A673 (cell line): Measurements from ENCODE around the gene UBE2K. TPM values are rescaled to one million over a fixed set of nuclear protein-coding genes. Genes with fewer than 3 reads are reported as not detected.

Experiments used
- BruUV-seq: library from RNA; stranded (reverse); fragments of 400-500 nt; replicated peaks from 2 replicates; lab custom pipeline; 2021; lab: Mats Ljungman, UMichigan
- CTCF ChIA-PET: fragments of 300-600 bp; sonication (Branson Sonifier 250); formaldehyde crosslinking; loops from one replicate; lab custom pipeline; 2022; ENCODE audit warnings: antibody characterized with exemption; lab: Charles Lee
- POLR2A ChIA-PET: fragments of 300-600 bp; sonication (Branson Sonifier 250); formaldehyde crosslinking; loops from one replicate; lab custom pipeline; 2022; ENCODE audit warnings: antibody characterized with exemption; ENCODE audit not compliant: low non-redundant PET; lab: Charles Lee
- DNase-seq: peaks from one replicate; pipeline ENCODE4 v3.0.0-alpha.2; 2015; ENCODE audit warnings: low spot score
- H3K27ac ChIP-seq: fragments of 200-600 bp; sonication (generic); 2 replicates; pipeline ENCODE4 v1.5.1; 2016; ENCODE audit warnings: mixed run types, low read depth, mild to moderate bottlenecking, mixed read lengths, antibody characterized with exemption, low read length; ENCODE audit not compliant: poor library complexity, severe bottlenecking
- H3K27me3 ChIP-seq: fragments of 200-600 bp; sonication (generic); replicated peaks from 2 replicates; pipeline ENCODE4 v1.6.1; 2017; ENCODE audit warnings: mixed run types, low read depth, mild to moderate bottlenecking, mixed read lengths, antibody characterized with exemption, low read length; ENCODE audit not compliant: insufficient read depth, poor library complexity
- H3K36me3 ChIP-seq: fragments of 200-600 bp; sonication (generic); 2 replicates; pipeline ENCODE4 v1.6.1; 2016; ENCODE audit warnings: mixed run types, mild to moderate bottlenecking, mixed read lengths, antibody characterized with exemption, low read length; ENCODE audit not compliant: insufficient read depth, poor library complexity, severe bottlenecking
- H3K4me1 ChIP-seq: fragments of 200-600 bp; sonication (generic); 2 replicates; pipeline ENCODE4 v1.6.1; 2017; ENCODE audit warnings: mixed run types, mild to moderate bottlenecking, mixed read lengths, antibody characterized with exemption, low read length; ENCODE audit not compliant: insufficient read depth, poor library complexity, severe bottlenecking
- H3K4me3 ChIP-seq: fragments of 200-600 bp; sonication (generic); 2 replicates; pipeline ENCODE4 v1.5.1; 2016; ENCODE audit warnings: low read depth, mixed run types, mild to moderate bottlenecking, mixed read lengths, low read length; ENCODE audit not compliant: poor library complexity, severe bottlenecking
- H3K9me3 ChIP-seq: fragments of 200-600 bp; sonication (generic); 2 replicates; pipeline ENCODE4 v1.6.1; 2016; ENCODE audit warnings: mixed run types, low read depth, mild to moderate bottlenecking, mixed read lengths, antibody characterized with exemption, low read length; ENCODE audit not compliant: poor library complexity, severe bottlenecking
- CTCF ChIP-seq: fragments of 300-800, 200-600 bp; sonication (generic); conservative IDR thresholded peaks from 2 replicates; pipeline ENCODE4 v1.5.1; 2017; ENCODE audit warnings: low read depth, mild to moderate bottlenecking, antibody characterized with exemption, low read length, moderate library complexity, mixed read lengths
- EZH2 ChIP-seq: fragments of 200-600 bp; sonication (generic); IDR thresholded peaks from 2 replicates; pipeline ENCODE4 v1.6.1; 2017; ENCODE audit warnings: borderline replicate concordance, low read depth, mild to moderate bottlenecking, mixed read lengths, antibody characterized with exemption, low read length; ENCODE audit not compliant: poor library complexity, severe bottlenecking
- intact Hi-C: fragments of 100-400 bp; cut with micrococcal nuclease; formaldehyde crosslinking; loops from one replicate; pipeline ENCODE4 v1.10.0; 2022; ENCODE audit not compliant: unreplicated experiment
- total RNA-seq: library from RNA; stranded (reverse); gene quantifications from 2 replicates; pipeline ENCODE4 v1.2.3, GENCODE V29; 2021

UBE2K gene
- total RNA-seq, 1 experiment from 2014 or later: 137 TPM

GRCh38 chr4:39825741-39826231, 127.8 kb downstream of the UBE2K start:
- Histone ChIP-seq H3K9me3 (no peaks in the 10 kb centered on the region), H3K36me3 (peaks cover 24% of the 10 kb centered on the region), H3K4me1 (peaks cover 40% of the 10 kb centered on the region), H3K27ac (peak overlapping the region; percentile 72), H3K4me3 (no peak overlapping the region), H3K27me3 (no peaks in the 10 kb centered on the region)
- TF ChIP-seq CTCF (no peak), EZH2 (no peak)
- intact Hi-C loops: no loop called here
- POLR2A ChIA-PET: no interaction called here
- peak; percentile 53 for DNase-seq
- CTCF ChIA-PET: no interaction called here
- BruUV-seq: no TSS peak

Other genes with a start within 250 kb of the UBE2K start
- 907 and 971 TPM in 2 replicates for gene RPL9, start 239.2 kb upstream of the UBE2K start, total RNA-seq
- 17.6 and 19.1 TPM in 2 replicates for gene LIAS, start 239.1 kb upstream of the UBE2K start, total RNA-seq
- 52.5 and 62.1 TPM in 2 replicates for gene UGDH, start 170.7 kb upstream of the UBE2K start, total RNA-seq
- 14.4 and 14.5 TPM in 2 replicates for gene SMIM14, start 59.3 kb upstream of the UBE2K start, total RNA-seq